Activated T-cell treated with anti-CD3 and anti-CD28 coated beads, Interleukin-2, amount 50 U/mL, for 72 hours (primary cell): ENCODE results near the gene PEMT. TPM values are rescaled to one million over a fixed set of nuclear protein-coding genes. Genes with fewer than 3 reads are reported as not detected.

Source experiments
- ATAC-seq, 2 donors: fragments of 150-1000 bp; cut with Tn5 transposase; replicated peaks in 1 of 2; 2 replicates each; pipeline ENCODE4 v1.10.0; 2021; ENCODE audit warnings: moderate library complexity in 2 of 2, mild to moderate bottlenecking in 1 of 2
- DNase-seq, 2 donors: peaks; one replicate each; pipeline ENCODE4 v3.0.0; 2021 to 2022; ENCODE audit warnings: mixed read lengths in 1 of 2
- H3K27ac Mint-ChIP-seq: one replicate; pipeline ENCODE4 v1.8.0; 2022; ENCODE audit warnings: mild to moderate bottlenecking, moderate library complexity, mixed read lengths
- H3K27me3 Mint-ChIP-seq: one replicate; pipeline ENCODE4 v1.8.0; 2022; ENCODE audit warnings: low read depth, mixed read lengths
- H3K36me3 Mint-ChIP-seq, 2 donors: one replicate each; pipeline ENCODE4 v1.8.0; 2022; ENCODE audit warnings: mixed read lengths in 2 of 2, mild to moderate bottlenecking in 1 of 2; ENCODE audit not compliant: insufficient read depth in 2 of 2
- H3K4me1 Mint-ChIP-seq: one replicate; pipeline ENCODE4 v1.8.0; 2022; ENCODE audit warnings: low read depth, mixed read lengths
- H3K4me3 Mint-ChIP-seq, 2 donors: one replicate each; pipeline ENCODE4 v1.8.0; 2022; ENCODE audit warnings: mild to moderate bottlenecking in 2 of 2, mixed read lengths in 2 of 2, moderate library complexity in 2 of 2
- H3K9me3 Mint-ChIP-seq, 2 donors: one replicate each; pipeline ENCODE4 v1.8.0; 2022; ENCODE audit warnings: mixed read lengths in 2 of 2
- total RNA-seq, 2 donors: library from RNA; stranded (reverse); gene quantifications; one replicate each; pipeline ENCODE4 v1.2.3, GENCODE V29; 2022

The PEMT gene
- total RNA-seq, 2 donors from 2014 or later: 21.6 to 36.8 TPM

GRCh38 chr17:17505610-17506171, 85.8 kb downstream of the PEMT start:
- Mint-ChIP-seq H3K4me1 (peaks cover under 1% of the 10 kb centered on the region), H3K36me3 (no peaks in the 10 kb centered on the region), H3K27ac (no peak overlapping the region), H3K27me3 (no peaks in the 10 kb centered on the region), H3K4me3 (no peak overlapping the region), H3K9me3 (no peaks in the 10 kb centered on the region)
- ATAC-seq (no peak), DNase-seq (no peak)

GRCh38 chr17:17505151-17505550, 86.4 kb downstream of the PEMT start:
- DNase-seq (no peak), ATAC-seq (no peak)
- Mint-ChIP-seq H3K4me1 (no peaks in the 10 kb centered on the region), H3K36me3 (no peaks in the 10 kb centered on the region), H3K27me3 (no peaks in the 10 kb centered on the region), H3K9me3 (no peaks in the 10 kb centered on the region), H3K4me3 (no peak overlapping the region), H3K27ac (no peak overlapping the region)

- DNase-seq (no peak), ATAC-seq (no peak)
- Mint-ChIP-seq H3K4me1 (no peaks in the 10 kb centered on the region), H3K36me3 (no peaks in the 10 kb centered on the region), H3K27me3 (no peaks in the 10 kb centered on the region), H3K27ac (no peak overlapping the region), H3K4me3 (no peak overlapping the region), H3K9me3 (no peaks in the 10 kb centered on the region)
Observed at GRCh38 chr17:17504341-17505140, 87.0 kb downstream of the PEMT start.

- H3K27ac Mint-ChIP-seq: no peak overlapping the region
- H3K4me3 Mint-ChIP-seq: no peak overlapping the region
- no peaks in the 10 kb centered on the region for H3K27me3 Mint-ChIP-seq
- H3K4me1 Mint-ChIP-seq: no peaks in the 10 kb centered on the region
- H3K9me3 Mint-ChIP-seq: no peaks in the 10 kb centered on the region
- no peaks in the 10 kb centered on the region for H3K36me3 Mint-ChIP-seq
- ATAC-seq: no peak
- no peak for DNase-seq
Observed at GRCh38 chr17:17503566-17504130, 87.9 kb downstream of the PEMT start.

- Mint-ChIP-seq H3K27ac (no peak overlapping the region), H3K27me3 (no peaks in the 10 kb centered on the region), H3K4me3 (no peak overlapping the region), H3K9me3 (no peaks in the 10 kb centered on the region), H3K36me3 (no peaks in the 10 kb centered on the region), H3K4me1 (no peaks in the 10 kb centered on the region)
- ATAC-seq: no peak
- no peak for DNase-seq
Observed at GRCh38 chr17:17502741-17503565, 88.6 kb downstream of the PEMT start.

- Mint-ChIP-seq H3K27me3 (no peaks in the 10 kb centered on the region), H3K36me3 (no peaks in the 10 kb centered on the region), H3K4me3 (no peak overlapping the region), H3K4me1 (peaks cover 5% of the 10 kb centered on the region), H3K27ac (no peak overlapping the region), H3K9me3 (no peaks in the 10 kb centered on the region)
- no peak for ATAC-seq
- peak in 1 of 2 donors; percentile 34 for DNase-seq
Observed at GRCh38 chr17:17500999-17501605, 90.4 kb downstream of the PEMT start.

GRCh38 chr17:17499402-17500145, 91.9 kb downstream of the PEMT start:
- H3K9me3 Mint-ChIP-seq: no peaks in the 10 kb centered on the region
- peaks cover 14% of the 10 kb centered on the region for H3K4me1 Mint-ChIP-seq
- H3K27me3 Mint-ChIP-seq: peaks cover 7% of the 10 kb centered on the region
- no peak for ATAC-seq
- H3K27ac Mint-ChIP-seq: no peak overlapping the region
- H3K4me3 Mint-ChIP-seq: no peak overlapping the region
- DNase-seq: no peak
- no peaks in the 10 kb centered on the region for H3K36me3 Mint-ChIP-seq

- Mint-ChIP-seq H3K4me3 (no peak overlapping the region), H3K4me1 (peaks cover 14% of the 10 kb centered on the region), H3K36me3 (no peaks in the 10 kb centered on the region), H3K9me3 (no peaks in the 10 kb centered on the region), H3K27me3 (peaks cover 7% of the 10 kb centered on the region), H3K27ac (no peak overlapping the region)
- DNase-seq (no peak), ATAC-seq (no peak)
Observed at GRCh38 chr17:17498606-17499301, 92.8 kb downstream of the PEMT start.

GRCh38 chr17:17497845-17498520, 93.5 kb downstream of the PEMT start:
- Mint-ChIP-seq H3K4me1 (peaks cover 14% of the 10 kb centered on the region), H3K9me3 (no peaks in the 10 kb centered on the region), H3K4me3 (no peak overlapping the region), H3K27ac (no peak overlapping the region), H3K27me3 (peaks cover 7% of the 10 kb centered on the region), H3K36me3 (no peaks in the 10 kb centered on the region)
- DNase-seq (no peak), ATAC-seq (no peak)

GRCh38 chr17:17497065-17497844, 94.3 kb downstream of the PEMT start:
- DNase-seq: no peak
- H3K36me3 Mint-ChIP-seq: peaks cover 0 to 3% of the 10 kb centered on the region in 2 donors
- ATAC-seq: no peak
- no peaks in the 10 kb centered on the region for H3K9me3 Mint-ChIP-seq
- H3K4me1 Mint-ChIP-seq: peaks cover 14% of the 10 kb centered on the region
- H3K4me3 Mint-ChIP-seq: peak overlapping the region; percentile 58 to 61
- H3K27ac Mint-ChIP-seq: no peak overlapping the region
- peaks cover 7% of the 10 kb centered on the region for H3K27me3 Mint-ChIP-seq
